GM12864 (cell line): Measurements from ENCODE around the gene RBFOX1.

ENCODE experiments used
- DNase-seq: peaks from one replicate; pipeline ENCODE4 v3.0.0-alpha.2; 2011; ENCODE audit warnings: low read depth
- H3K4me3 ChIP-seq: 2 replicates; pipeline ENCODE4 v1.5.1; 2011; ENCODE audit warnings: mild to moderate bottlenecking, low read depth, low read length, control low read depth
- CTCF ChIP-seq: IDR thresholded peaks from 2 replicates; pipeline ENCODE4 v1.5.1; 2011; ENCODE audit warnings: low read depth, mild to moderate bottlenecking, moderate library complexity, low read length, control low read depth, inconsistent platforms; ENCODE audit errors: missing control alignments

RBFOX1 gene

GRCh38 chr16:7579454-7579853 lies 246.8 kb downstream of the RBFOX1 start:
- no peak for TF ChIP-seq CTCF
- DNase-seq: no peak
- no peak overlapping the region for H3K4me3 ChIP-seq

GRCh38 chr16:7581175-7581574 lies 248.5 kb downstream of the RBFOX1 start:
- no peak for DNase-seq
- no peak for TF ChIP-seq CTCF
- no peak overlapping the region for H3K4me3 ChIP-seq

- no peak for DNase-seq
- TF ChIP-seq CTCF: no peak
Observed at GRCh38 chr16:7583396-7583795, 250.8 kb downstream of the RBFOX1 start.

GRCh38 chr16:7584561-7584960 lies 251.9 kb downstream of the RBFOX1 start:
- H3K4me3 ChIP-seq: no peak overlapping the region
- no peak for TF ChIP-seq CTCF
- DNase-seq: no peak

More at GRCh38 chr16:7583396-7583795, 250.8 kb downstream of the RBFOX1 start:
- H3K4me3 ChIP-seq: no peak overlapping the region

- no peak overlapping the region for H3K4me3 ChIP-seq
- no peak for TF ChIP-seq CTCF
- DNase-seq: no peak
Observed at GRCh38 chr16:7585705-7586104, 253.1 kb downstream of the RBFOX1 start.

- no peak overlapping the region for H3K4me3 ChIP-seq
- no peak for TF ChIP-seq CTCF
- DNase-seq: no peak
Observed at GRCh38 chr16:7590934-7591333, 258.3 kb downstream of the RBFOX1 start.

- no peak for TF ChIP-seq CTCF
- H3K4me3 ChIP-seq: no peak overlapping the region
- no peak for DNase-seq
Observed at GRCh38 chr16:7596308-7596707, 263.7 kb downstream of the RBFOX1 start.
